Choroid plexus epithelial cell (primary cell): Measurements from ENCODE around the gene ZYG11B.
"Not testable (repeated sequence)": the region's sequence is repeated elsewhere in the genome, so short reads cannot be mapped to it uniquely, and the experiment has no call there.

Source experiments
- DNase-seq: peaks from one replicate; pipeline ENCODE4 v3.0.0-alpha.2; 2010; ENCODE audit warnings: low read depth
- H3K4me3 ChIP-seq: 2 replicates; pipeline ENCODE4 v1.5.1; 2011; ENCODE audit warnings: low read depth, mild to moderate bottlenecking, control low read depth, low read length, moderate library complexity
- CTCF ChIP-seq: conservative IDR thresholded peaks from 2 replicates; pipeline ENCODE4 v1.5.1; 2011; ENCODE audit warnings: low read depth, mild to moderate bottlenecking, control low read depth, inconsistent platforms, low read length, moderate library complexity

The ZYG11B gene

GRCh38 chr1:52792036-52792435, 65.8 kb downstream of the ZYG11B start:
- DNase-seq, result peak; percentile 49
- H3K4me3 ChIP-seq, result no peak overlapping the region
- TF ChIP-seq CTCF, result no peak

DNA sequence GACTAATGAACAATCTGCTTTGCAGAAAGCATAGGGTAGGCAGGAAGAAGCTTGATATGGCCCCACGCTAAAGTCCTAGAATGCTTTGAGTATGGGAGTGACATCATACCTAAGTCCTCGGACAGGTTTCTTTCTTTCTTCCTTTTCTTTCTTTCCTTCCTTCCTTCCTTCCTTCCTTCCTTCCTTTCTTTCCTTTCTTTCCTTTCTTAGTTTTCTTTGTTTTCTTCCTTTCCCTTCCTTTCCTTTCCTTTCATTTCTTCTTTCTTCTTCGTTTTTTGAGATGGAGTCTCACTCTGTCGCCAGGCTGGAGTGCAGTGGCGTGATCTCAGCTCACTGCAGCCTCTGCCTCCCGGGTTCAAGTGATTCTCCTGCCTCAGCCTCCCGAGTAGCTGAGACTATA, 67.5 kb downstream of the ZYG11B start:
- H3K4me3 ChIP-seq, DNase-seq: not testable (repeated sequence)

DNA sequence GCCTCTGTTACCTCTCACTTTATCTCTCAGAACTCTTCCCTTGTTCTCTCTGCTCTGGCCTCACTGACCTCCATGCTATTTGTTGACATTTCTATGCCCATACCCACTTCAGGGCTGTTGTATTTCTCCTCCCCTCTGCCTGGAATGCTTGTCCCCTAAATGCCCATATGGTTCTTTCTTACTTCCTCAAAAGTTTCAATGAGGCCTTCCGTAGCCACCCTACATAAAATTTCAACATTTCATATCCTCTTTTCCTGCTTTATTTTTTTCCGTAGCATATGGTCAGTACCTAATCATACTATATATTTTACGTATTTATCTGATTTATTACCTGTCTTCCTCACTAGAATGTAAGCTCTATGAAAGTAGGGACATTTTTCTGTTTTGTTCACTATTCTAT, 69.2 kb downstream of the ZYG11B start:
- no peak for TF ChIP-seq CTCF
- H3K4me3 ChIP-seq, result no peak overlapping the region
- DNase-seq, result no peak

DNA sequence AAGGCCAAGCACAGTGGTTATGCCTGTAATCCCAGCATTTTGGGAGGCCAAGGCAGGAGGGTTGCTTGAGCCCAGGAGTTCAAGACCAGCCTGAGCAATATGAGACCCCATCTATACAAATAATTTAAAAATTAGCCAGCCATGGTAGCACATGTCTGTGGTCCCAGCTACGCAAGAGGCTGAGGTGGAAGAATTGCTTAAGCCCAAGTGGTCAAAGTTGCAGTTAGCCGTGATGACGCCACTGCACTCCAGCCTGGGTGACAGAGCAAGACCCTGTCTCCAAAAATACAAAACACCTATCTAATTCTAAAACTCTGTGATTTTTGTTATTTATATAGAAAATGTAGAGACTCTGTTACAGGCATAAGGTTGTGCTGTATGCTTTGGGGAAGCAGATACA, 72.1 kb downstream of the ZYG11B start:
- no peak for TF ChIP-seq CTCF
- no peak overlapping the region for H3K4me3 ChIP-seq
- DNase-seq, result no peak

DNA sequence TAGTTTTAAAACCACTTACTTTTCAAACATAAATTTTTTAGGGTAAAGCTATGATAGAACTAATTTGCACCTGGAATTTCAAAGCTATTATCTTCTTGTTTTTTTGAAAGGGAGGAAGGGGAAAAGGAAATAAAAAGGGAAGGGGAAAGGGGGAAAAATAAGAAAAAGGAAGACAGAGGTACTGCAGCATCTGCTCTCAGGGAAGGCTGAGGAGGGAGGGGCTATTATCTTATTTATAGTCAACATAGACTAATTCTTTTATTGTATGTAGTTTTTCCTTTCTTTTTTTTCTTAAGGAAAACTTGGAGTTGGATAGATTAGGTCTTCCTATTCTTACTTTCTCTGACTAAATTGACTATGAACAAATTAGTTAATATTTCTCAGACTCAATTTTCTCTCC, 74.8 kb downstream of the ZYG11B start:
- no peak overlapping the region for H3K4me3 ChIP-seq
- no peak for DNase-seq
- TF ChIP-seq CTCF, result no peak

- not testable (repeated sequence) for DNase-seq, H3K4me3 ChIP-seq
Measured at GRCh38 chr1:52804083-52804482, 77.8 kb downstream of the ZYG11B start.

DNA sequence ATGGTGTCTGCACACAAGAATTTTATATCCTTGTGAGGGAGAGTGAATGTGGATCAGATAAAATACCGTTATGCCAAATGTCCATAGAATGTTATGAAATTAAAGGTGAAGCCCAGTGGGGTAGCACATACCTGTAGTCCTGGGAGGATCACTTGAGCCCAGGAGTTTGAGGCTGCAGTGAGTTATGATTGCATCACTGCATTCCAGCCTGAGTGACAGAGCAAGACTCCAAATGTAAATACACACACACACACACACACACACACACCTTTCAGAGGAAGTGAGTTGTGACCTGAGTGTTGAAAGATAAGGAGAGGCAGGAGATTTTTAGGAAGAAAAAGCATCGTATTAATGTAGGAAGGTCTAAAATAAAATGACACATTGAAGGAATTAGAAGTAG, 88.2 kb downstream of the ZYG11B start:
- no peak for TF ChIP-seq CTCF
- H3K4me3 ChIP-seq, result no peak overlapping the region
- peak; percentile 61 for DNase-seq

- not testable (repeated sequence) for H3K4me3 ChIP-seq, DNase-seq
Measured at GRCh38 chr1:52820830-52821229, 94.6 kb downstream of the ZYG11B start.

GRCh38 chr1:52825868-52826267, 99.6 kb downstream of the ZYG11B start:
- H3K4me3 ChIP-seq, result no peak overlapping the region
- TF ChIP-seq CTCF, result peak; percentile 36
- DNase-seq, result peak; percentile 30
